Measurements from ENCODE around the gene DDX55.

DNA sequence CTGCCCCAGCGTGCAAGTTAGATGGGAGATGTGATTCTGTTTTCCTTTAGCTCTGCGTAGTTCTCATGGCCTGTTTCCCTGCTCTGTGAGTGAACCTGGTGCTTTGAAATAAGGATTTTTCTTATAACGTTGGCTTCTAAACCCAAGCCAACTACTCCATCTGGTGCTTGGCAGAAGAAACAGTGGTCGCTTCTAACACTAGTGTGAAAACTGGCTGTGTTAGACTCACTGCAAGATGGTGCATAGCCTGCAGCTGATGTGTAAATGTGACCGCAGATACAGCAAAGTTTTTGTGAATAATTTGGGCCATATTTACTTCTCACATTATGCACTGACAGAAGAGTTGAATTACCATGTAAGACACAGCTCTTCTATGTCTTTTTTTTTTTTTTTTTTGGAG lies 44.0 kb downstream of the DDX55 start:
- TF ChIP-seq, protein P1, sequence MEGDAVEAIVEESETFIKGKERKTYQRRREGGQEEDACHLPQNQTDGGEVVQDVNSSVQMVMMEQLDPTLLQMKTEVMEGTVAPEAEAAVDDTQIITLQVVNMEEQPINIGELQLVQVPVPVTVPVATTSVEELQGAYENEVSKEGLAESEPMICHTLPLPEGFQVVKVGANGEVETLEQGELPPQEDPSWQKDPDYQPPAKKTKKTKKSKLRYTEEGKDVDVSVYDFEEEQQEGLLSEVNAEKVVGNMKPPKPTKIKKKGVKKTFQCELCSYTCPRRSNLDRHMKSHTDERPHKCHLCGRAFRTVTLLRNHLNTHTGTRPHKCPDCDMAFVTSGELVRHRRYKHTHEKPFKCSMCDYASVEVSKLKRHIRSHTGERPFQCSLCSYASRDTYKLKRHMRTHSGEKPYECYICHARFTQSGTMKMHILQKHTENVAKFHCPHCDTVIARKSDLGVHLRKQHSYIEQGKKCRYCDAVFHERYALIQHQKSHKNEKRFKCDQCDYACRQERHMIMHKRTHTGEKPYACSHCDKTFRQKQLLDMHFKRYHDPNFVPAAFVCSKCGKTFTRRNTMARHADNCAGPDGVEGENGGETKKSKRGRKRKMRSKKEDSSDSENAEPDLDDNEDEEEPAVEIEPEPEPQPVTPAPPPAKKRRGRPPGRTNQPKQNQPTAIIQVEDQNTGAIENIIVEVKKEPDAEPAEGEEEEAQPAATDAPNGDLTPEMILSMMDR (IDR thresholded peaks at IDR 0.05; ENCODE audit: poor library complexity, severe bottlenecking): no peak
- TF ChIP-seq SMC3 (conservative IDR thresholded peaks at IDR 0.05; ENCODE audit: poor library complexity): no peak
